HUDEP-2 (cell line): Measurements from ENCODE around the gene SYNGR1.
"Not testable (repeated sequence)": the region's sequence is repeated elsewhere in the genome, so short reads cannot be mapped to it uniquely, and the experiment has no call there.

Experiments used
- DNase-seq, 76 experiments: peaks; one replicate each; lab custom pipeline; 2025; ENCODE audit not compliant: unreplicated experiment in 76 of 76; lab: John Stamatoyannopoulos, UW

Gene SYNGR1

GRCh38 chr22:39395936-39396796, 46.4 kb downstream of the SYNGR1 start:
- no peak for DNase-seq

- DNase-seq: no peak
Observed at GRCh38 chr22:39396797-39397195, 47.0 kb downstream of the SYNGR1 start.

- DNase-seq: no peak
Observed at GRCh38 chr22:39401301-39401631, 51.5 kb downstream of the SYNGR1 start.

DNA sequence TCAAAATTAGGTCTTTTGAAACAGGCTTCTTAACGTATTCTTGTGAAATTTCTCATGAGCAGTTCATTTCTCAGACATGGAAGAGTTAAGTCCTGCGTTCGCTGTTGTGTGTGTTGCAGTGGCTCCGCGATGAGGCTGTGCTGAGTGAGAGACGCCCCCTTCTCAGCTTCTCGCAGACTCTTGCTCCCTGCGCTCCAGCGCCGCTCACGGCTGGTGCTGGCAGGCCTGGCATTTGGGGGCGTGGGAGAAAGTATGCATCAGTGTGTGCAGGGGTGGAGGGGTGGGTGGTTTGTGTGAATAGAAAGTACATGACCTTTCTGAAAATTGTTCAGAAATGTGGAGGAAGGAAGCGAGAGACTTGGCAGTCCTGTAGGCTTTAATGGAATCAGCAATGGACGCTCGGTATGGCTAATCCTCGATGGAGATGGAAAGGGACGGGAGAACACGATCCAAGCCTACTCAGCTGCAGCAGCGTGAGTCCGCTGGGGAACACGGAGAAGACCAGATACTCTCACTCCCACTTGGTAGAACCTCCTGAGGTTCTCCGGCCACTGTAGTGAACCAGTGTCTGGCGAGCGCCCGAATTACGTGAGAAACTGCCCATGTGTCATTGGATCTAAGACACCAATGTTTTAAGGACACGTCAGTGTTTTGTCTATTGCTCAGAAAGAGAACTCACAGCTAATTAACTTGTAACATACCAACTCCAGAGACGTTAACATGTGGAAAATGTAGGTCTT, 55.7 kb downstream of the SYNGR1 start:
- no peak for DNase-seq

- DNase-seq: no peak
Observed at GRCh38 chr22:39408173-39408572, 58.4 kb downstream of the SYNGR1 start.

GRCh38 chr22:39408807-39409206, 59.0 kb downstream of the SYNGR1 start:
- DNase-seq: no peak

DNA sequence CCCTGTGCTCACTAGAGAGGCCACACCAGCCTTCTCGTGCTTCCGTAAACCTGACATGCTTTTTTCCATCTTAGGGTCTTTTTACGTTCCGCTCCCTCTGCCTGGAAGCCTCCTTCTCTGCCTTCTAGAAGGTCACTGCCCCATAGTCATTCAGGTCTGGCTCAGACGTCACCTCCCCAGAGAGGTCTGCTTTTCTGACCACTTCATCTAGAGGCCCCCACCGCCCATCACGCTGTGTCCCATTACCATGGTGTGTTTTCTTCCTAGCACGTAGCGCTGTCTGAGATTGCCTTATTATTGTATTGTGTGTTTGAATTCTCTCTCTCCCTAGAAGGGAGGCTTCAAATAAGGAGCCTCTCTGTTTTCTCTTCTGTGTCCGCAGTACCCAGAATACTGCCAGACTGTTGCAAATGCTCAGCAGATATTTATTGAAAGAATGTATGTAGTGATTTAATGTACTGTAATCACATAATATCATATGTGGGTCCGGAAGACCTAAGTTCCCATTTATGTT, 59.8 kb downstream of the SYNGR1 start:
- DNase-seq: no peak

DNA sequence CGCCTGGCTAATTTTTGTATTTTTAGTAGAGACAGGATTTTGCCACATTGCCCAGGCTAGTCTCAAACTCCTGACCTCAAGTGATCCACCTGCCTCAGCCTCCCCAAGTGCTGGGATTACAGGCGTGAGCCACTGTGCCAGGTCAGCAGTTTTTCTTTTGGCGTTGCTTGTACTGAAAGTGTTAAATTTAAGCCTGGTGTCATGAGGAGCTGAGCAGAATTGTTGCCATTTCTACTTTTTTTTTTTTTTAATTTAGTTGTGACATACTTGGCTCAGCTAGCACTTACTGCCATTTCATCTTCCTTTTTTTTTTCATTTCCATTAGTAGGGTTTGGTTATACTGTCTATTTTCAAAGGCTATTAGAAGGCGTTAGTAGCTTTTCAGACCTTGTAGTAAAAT, 60.5 kb downstream of the SYNGR1 start:
- DNase-seq: no peak

DNA sequence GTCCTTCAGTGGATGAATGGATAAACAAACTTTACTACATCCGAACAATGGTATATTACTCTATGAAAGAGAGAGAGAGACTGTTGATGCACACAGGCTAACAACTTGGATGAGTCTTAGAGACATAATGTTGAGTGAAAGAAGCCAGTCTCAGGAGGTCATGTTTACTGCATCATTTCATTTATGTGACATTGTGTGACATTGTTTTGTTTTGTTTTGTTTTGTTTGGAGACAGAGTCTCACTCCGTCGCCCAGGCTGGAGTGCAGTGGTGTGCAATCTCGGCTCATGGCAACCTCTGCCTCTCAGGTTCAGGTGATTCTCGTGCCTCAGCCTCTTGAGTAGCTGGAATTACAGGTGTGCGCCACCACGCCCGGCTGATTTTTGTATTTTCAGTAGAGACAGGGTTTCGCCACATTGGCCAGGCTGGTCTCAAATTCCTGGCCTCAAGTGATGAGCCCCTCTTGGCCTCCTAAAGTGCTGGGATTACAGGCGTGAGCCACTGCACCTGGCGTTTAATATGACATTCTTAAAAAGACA, 62.1 kb downstream of the SYNGR1 start:
- not testable (repeated sequence) for DNase-seq

GRCh38 chr22:39413204-39413603, 63.4 kb downstream of the SYNGR1 start:
- DNase-seq: not testable (repeated sequence)

- no peak for DNase-seq
Observed at GRCh38 chr22:39414377-39414776, 64.6 kb downstream of the SYNGR1 start.

GRCh38 chr22:39414886-39415285, 65.1 kb downstream of the SYNGR1 start:
- DNase-seq: no peak

- DNase-seq: no peak
Observed at GRCh38 chr22:39415506-39415905, 65.7 kb downstream of the SYNGR1 start.

DNA sequence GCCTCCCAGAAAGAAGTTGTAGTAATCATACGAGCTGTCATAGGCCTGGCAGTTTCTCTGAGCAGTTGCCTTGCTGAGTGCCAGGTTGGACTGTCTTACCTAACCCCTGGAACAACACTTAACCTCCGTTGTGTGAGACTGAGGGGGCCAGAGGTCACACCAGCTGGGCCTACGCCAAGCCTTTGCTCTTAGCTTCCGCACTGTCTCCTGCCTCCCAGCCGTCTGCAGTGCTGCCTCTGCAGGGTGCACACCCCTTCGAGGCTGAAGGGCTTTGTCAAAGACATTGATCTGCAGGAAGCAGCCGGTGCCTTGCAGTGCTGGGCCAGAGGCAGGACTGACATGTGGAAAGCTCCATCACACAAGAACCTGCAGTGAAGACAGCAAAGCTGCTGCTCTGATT, 66.5 kb downstream of the SYNGR1 start:
- DNase-seq: peak in 1 of 76 experiments; percentile 9

DNA sequence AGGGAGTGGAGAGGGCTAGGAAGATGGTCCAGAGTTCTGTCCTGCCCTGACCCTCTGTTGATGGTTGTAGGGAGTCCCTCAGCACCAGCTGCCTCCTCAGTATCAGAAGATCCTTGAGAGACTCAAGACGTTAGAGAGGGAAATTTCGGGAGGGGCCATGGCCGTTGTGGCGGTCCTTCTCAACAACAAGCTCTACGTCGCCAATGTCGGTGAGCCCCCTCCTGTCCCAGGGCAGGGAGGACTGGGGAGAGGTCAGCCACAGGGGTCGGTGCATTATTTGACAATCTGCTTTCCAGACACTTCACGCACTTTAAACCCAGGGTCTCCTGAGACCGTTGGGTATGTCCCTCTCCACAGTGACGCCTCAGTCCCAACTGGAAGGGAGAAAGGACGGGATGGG, 67.8 kb downstream of the SYNGR1 start:
- no peak for DNase-seq

DNA sequence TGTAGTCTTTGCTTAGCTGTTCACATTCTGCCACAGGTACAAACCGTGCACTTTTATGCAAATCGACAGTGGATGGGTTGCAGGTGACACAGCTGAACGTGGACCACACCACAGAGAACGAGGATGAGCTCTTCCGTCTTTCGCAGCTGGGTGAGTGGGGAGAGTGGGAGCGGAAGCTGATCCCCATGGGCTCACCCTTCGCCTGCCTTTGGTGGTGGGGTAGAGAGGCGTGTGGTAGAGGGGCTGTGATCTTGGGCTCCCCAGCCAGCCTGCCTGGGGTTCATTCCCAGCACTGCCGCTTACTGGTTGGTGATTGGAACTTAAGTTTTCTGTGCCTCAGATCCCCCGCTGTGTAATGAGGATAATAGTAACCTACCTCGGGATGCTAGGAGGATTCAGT, 68.9 kb downstream of the SYNGR1 start:
- DNase-seq: no peak

- DNase-seq: no peak
Observed at GRCh38 chr22:39419096-39419495, 69.3 kb downstream of the SYNGR1 start.

DNA sequence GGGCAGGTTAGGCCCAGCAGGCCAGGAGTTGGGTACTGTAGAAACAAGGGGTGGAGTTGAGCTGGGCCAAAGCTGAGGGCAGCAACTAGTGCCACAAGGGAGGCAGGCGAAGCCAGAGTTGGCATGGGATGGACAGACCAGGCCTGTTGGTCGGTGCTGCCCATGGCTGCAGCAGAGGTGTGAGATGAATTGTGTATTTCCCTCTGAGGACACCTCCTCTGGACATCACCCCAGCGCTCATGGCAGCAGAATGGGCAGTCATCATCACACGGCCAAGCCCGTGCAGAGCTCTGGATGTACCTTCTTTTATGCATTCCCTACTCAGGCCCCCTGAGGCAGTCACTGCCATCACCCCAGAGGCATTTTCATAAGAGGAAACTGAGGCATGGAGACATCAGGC, 70.1 kb downstream of the SYNGR1 start:
- no peak for DNase-seq

DNA sequence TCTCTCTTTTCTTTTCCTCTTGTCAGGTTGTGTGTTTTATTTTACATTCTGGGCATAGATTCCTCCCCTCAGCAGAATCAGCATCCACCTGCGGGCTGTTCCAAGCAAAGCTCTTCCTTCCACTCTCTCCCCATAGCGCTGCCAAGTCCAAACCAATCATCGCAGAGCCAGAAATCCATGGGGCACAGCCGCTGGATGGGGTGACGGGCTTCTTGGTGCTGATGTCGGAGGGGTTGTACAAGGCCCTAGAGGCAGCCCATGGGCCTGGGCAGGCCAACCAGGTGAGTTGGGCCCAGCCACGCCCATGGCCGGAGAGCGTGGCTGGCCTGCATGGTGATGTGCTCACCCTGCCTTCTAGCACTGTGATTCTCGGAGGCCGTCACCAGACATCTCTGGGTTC, 71.9 kb downstream of the SYNGR1 start:
- no peak for DNase-seq

- no peak for DNase-seq
Observed at GRCh38 chr22:39422101-39422500, 72.3 kb downstream of the SYNGR1 start.

DNA sequence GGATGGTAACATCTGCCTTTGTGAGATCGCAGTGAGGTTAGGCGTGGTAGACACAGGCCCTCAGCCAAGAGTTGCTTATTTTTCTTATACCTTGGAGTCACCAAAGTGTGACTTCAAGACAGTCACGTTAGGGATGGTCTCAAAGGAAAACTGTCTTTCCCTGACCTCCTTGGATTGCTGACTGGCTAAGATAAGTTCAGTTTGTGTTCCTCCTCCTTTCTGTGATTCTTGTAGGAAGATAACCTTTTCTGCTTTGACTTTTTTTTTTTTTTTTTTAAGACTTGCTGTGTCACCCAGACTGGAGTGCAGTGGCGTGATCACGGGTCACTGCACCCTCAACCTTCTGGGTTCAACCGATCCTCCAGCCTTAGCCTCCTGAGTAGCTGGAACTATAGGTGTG, 72.9 kb downstream of the SYNGR1 start:
- DNase-seq: peak in 4 of 76 experiments; percentile 14 to 36 (median 22)

GRCh38 chr22:39423976-39424375, 74.2 kb downstream of the SYNGR1 start:
- DNase-seq: no peak
